H9 (cell line): ENCODE results near the gene ARHGEF1. TPM values are rescaled to one million over a fixed set of nuclear protein-coding genes. Genes with fewer than 3 reads are reported as not detected.

Source experiments
- DNase-seq: peaks from one replicate; pipeline ENCODE4 v3.0.0-alpha.2; 2017
- H2AFZ ChIP-seq: one replicate; pipeline ENCODE4 v1.6.1; 2013; ENCODE audit warnings: mild to moderate bottlenecking, low read length, control low read depth, moderate library complexity
- H2AK5ac ChIP-seq: 2 replicates; pipeline ENCODE4 v1.6.1; 2013; ENCODE audit warnings: low read length, control low read depth, mixed read lengths; ENCODE audit not compliant: insufficient read length
- H2BK120ac ChIP-seq: one replicate; pipeline ENCODE4 v1.6.1; 2013; ENCODE audit warnings: low read depth, mild to moderate bottlenecking, low read length, control low read depth, inconsistent platforms; ENCODE audit not compliant: poor library complexity, severe bottlenecking
- H2BK12ac ChIP-seq: 2 replicates; pipeline ENCODE4 v1.6.1; 2013; ENCODE audit warnings: low read length, control low read depth, mixed read lengths, low read depth; ENCODE audit not compliant: insufficient read length
- H2BK15ac ChIP-seq: 2 replicates; pipeline ENCODE4 v1.6.1; 2013; ENCODE audit warnings: low read depth, low read length, control low read depth
- H2BK20ac ChIP-seq: one replicate; pipeline ENCODE4 v1.6.1; 2013; ENCODE audit warnings: low read depth, mild to moderate bottlenecking, low read length, control low read depth, inconsistent platforms; ENCODE audit not compliant: poor library complexity, severe bottlenecking
- H2BK5ac ChIP-seq: 2 replicates; pipeline ENCODE4 v1.6.1; 2013; ENCODE audit warnings: low read length, control low read depth, mixed read lengths; ENCODE audit not compliant: insufficient read length
- H3K14ac ChIP-seq: 2 replicates; pipeline ENCODE4 v1.6.1; 2013; ENCODE audit warnings: low read length, control low read depth; ENCODE audit not compliant: insufficient read depth
- H3K18ac ChIP-seq: 2 replicates; pipeline ENCODE4 v1.6.1; 2013; ENCODE audit warnings: low read depth, mild to moderate bottlenecking, mixed read lengths, low read length, control low read depth; ENCODE audit not compliant: insufficient read length
- H3K23ac ChIP-seq: 2 replicates; pipeline ENCODE4 v1.6.1; 2013; ENCODE audit warnings: low read length, control low read depth, mixed read lengths, low read depth; ENCODE audit not compliant: insufficient read length
- H3K23me2 ChIP-seq: 2 replicates; pipeline ENCODE4 v1.6.1; 2013; ENCODE audit warnings: low read depth, mild to moderate bottlenecking, mixed read lengths, low read length, control low read depth; ENCODE audit not compliant: insufficient read length, poor library complexity, severe bottlenecking
- H3K27ac ChIP-seq: 2 replicates; pipeline ENCODE4 v1.5.1; 2013; ENCODE audit warnings: low read length, control low read depth, mixed read lengths, low read depth; ENCODE audit not compliant: insufficient read length
- H3K27me3 ChIP-seq: 2 replicates; pipeline ENCODE4 v1.6.1; 2013; ENCODE audit warnings: low read length, control low read depth, inconsistent platforms; ENCODE audit not compliant: insufficient read depth
- H3K4ac ChIP-seq: 2 replicates; pipeline ENCODE4 v1.6.1; 2013; ENCODE audit warnings: low read depth, mild to moderate bottlenecking, control low read depth, inconsistent platforms, low read length, moderate library complexity
- H3K4me1 ChIP-seq: 2 replicates; pipeline ENCODE4 v1.6.1; 2013; ENCODE audit warnings: low read length, control low read depth, inconsistent platforms; ENCODE audit not compliant: insufficient read depth
- H3K4me2 ChIP-seq: 2 replicates; pipeline ENCODE4 v1.6.1; 2013; ENCODE audit warnings: low read length, control low read depth, mixed read lengths; ENCODE audit not compliant: insufficient read length, insufficient read depth
- H3K56ac ChIP-seq: 2 replicates; pipeline ENCODE4 v1.6.1; 2013; ENCODE audit warnings: low read depth, mild to moderate bottlenecking, mixed read lengths, low read length, control low read depth; ENCODE audit not compliant: insufficient read length
- H3K79me1 ChIP-seq: 2 replicates; pipeline ENCODE4 v1.6.1; 2013; ENCODE audit warnings: low read depth, mild to moderate bottlenecking, moderate library complexity, low read length, control low read depth, inconsistent platforms; ENCODE audit not compliant: insufficient read depth, poor library complexity, severe bottlenecking
- H3K79me2 ChIP-seq: 2 replicates; pipeline ENCODE4 v1.6.1; 2013; ENCODE audit warnings: low read length, control low read depth, inconsistent platforms; ENCODE audit not compliant: insufficient read depth
- H3K9ac ChIP-seq: 2 replicates; pipeline ENCODE4 v1.6.1; 2013; ENCODE audit warnings: low read length, control low read depth, mixed read lengths; ENCODE audit not compliant: insufficient read length; ENCODE audit errors: extremely low read depth
- H3K9me3 ChIP-seq: one replicate; pipeline ENCODE4 v1.6.1; 2013; ENCODE audit warnings: low read depth, low read length, inconsistent platforms; ENCODE audit not compliant: control insufficient read depth
- H3T11ph ChIP-seq: one replicate; pipeline ENCODE4 v1.6.1; 2013; ENCODE audit warnings: mild to moderate bottlenecking, low read length, control low read depth, inconsistent platforms
- H4K20me1 ChIP-seq: one replicate; pipeline ENCODE4 v1.6.1; 2013; ENCODE audit not compliant: control insufficient read depth, insufficient read length, insufficient read depth
- H4K5ac ChIP-seq: 2 replicates; pipeline ENCODE4 v1.6.1; 2013; ENCODE audit warnings: low read depth, mild to moderate bottlenecking, mixed read lengths, low read length, control low read depth; ENCODE audit not compliant: insufficient read length
- H4K8ac ChIP-seq: replicated peaks from 2 replicates; pipeline ENCODE4 v1.6.1; 2013; ENCODE audit warnings: low read length, control low read depth, mixed read lengths, low read depth; ENCODE audit not compliant: insufficient read length
- H4K91ac ChIP-seq: 2 replicates; pipeline ENCODE4 v1.6.1; 2013; ENCODE audit warnings: low read depth, mild to moderate bottlenecking, moderate library complexity, mixed read lengths, low read length, control low read depth; ENCODE audit not compliant: insufficient read length
- H3K27ac Mint-ChIP-seq, 3 experiments: 2 replicates in 2 of 3; 3 replicates in 1 of 3; pipeline ENCODE4 v1.8.0; 2020 to 2021; ENCODE audit warnings: mixed read lengths in 3 of 3, mild to moderate bottlenecking in 1 of 3, moderate library complexity in 1 of 3
- H3K27me3 Mint-ChIP-seq: 2 replicates; pipeline ENCODE4 v1.8.0; 2021; ENCODE audit warnings: low read depth, mild to moderate bottlenecking, moderate library complexity, mixed read lengths
- H3K36me3 Mint-ChIP-seq, 3 experiments: 2 replicates in 2 of 3; 3 replicates in 1 of 3; pipeline ENCODE4 v1.8.0; 2020 to 2021; ENCODE audit warnings: low read depth in 3 of 3, mixed read lengths in 3 of 3; ENCODE audit not compliant: insufficient read depth in 1 of 3
- H3K4me1 Mint-ChIP-seq, 2 experiments: 2 replicates each; pipeline ENCODE4 v1.8.0; 2020; ENCODE audit warnings: mixed read lengths in 2 of 2
- H3K4me3 Mint-ChIP-seq, 2 experiments: 2 replicates in 1 of 2; 3 replicates in 1 of 2; pipeline ENCODE4 v1.8.0; 2020 to 2021; ENCODE audit warnings: mild to moderate bottlenecking in 2 of 2, mixed read lengths in 2 of 2, moderate library complexity in 1 of 2
- H3K9me3 Mint-ChIP-seq, 2 experiments: 2 replicates in 1 of 2; 3 replicates in 1 of 2; pipeline ENCODE4 v1.8.0; 2020; ENCODE audit warnings: mild to moderate bottlenecking in 2 of 2, mixed read lengths in 2 of 2, moderate library complexity in 1 of 2
- WGBS: extraction: QIAGEN DNeasy Blood & Tissue Kit; methylation state at CpG from one replicate; pipeline ENCODE4 v1.1.7; 2013; ENCODE audit warnings: missing lambda C conversion rate, low lambda C conversion rate, mixed read lengths; ENCODE audit not compliant: insufficient read length; ENCODE audit errors: extremely low coverage; 5-methylcytosine and 5-hydroxymethylcytosine counted together
- total RNA-seq: library from RNA; stranded (reverse); gene quantifications from 2 replicates; pipeline ENCODE4 v1.2.1, GENCODE V29; 2021
- TF ChIP-seq, protein P1 (sequence below): fragments of 200-600 bp; sonication (generic); conservative IDR thresholded peaks from 3 replicates; pipeline ENCODE4 v1.8.0; 2021; ENCODE audit warnings: antibody characterized with exemption, mild to moderate bottlenecking

Gene ARHGEF1
- total RNA-seq, 1 experiment from 2014 or later: 50.3 TPM

DNA sequence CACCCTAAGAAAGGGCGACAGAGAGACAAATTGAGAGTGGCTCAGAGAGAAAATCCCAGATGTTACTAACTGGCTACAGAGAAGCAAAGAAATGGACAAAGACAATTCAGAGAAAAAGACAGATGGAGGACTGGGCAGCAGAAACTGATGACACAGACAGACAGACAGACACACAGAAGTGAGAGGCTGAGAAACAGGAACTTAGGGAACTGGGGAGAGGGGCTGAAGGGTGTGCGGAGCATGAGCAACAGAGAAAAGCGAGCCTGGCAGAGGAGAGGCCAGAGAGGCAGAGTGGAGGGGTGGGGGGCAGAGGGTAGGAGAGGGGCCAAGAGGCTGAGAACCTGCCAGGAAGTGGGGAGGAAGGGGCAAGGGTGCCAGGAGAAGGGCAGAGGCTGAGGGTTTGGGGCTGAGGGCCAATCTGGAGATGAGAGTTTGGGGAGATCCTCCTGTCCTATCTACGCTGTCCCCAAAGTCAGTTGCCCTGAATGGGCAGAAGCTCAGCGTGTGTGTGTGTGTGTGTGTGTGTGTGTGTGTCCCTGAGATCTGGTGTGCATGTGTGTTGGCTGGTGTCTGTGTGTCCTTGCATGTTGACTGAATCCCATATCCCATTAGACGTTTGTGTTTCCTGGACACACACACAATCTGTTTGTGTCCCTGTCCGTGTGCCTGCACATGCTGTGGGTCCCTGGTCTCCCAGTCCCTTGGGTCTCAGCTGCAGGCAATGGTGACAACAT is 50.9 kb downstream of the ARHGEF1 start:
- DNase-seq: no peak
- no CpG with 5 or more reads among the region's 7 CpGs for WGBS
- Mint-ChIP-seq H3K9me3 (peaks cover 0 to 3% of the 10 kb centered on the region in 2 experiments; a peak in 2 of 5 replicates), H3K4me1 (peaks cover 24 to 55% of the 10 kb centered on the region in 2 experiments), H3K36me3 (no peaks in the 10 kb centered on the region), H3K27me3 (no peaks in the 10 kb centered on the region; the same call in none of the 2 replicates), H3K27ac (no peak overlapping the region; a peak in 1 of 7 replicates), H3K4me3 (no peak overlapping the region; a peak in 1 of 5 replicates)
- Histone ChIP-seq H4K5ac (no peak overlapping the region), H4K91ac (no peak overlapping the region), H3K79me1 (no peaks in the 10 kb centered on the region), H2AFZ (no peak overlapping the region), H3K56ac (no peak overlapping the region), H3K23ac (no peak overlapping the region), H2BK120ac (no peak overlapping the region), H3K4ac (no peak overlapping the region), H3K79me2 (no peaks in the 10 kb centered on the region), H3K4me1 (peaks cover 3% of the 10 kb centered on the region; the same call in 1 of the 2 replicates), H3T11ph (no peak overlapping the region), H2AK5ac (no peak overlapping the region), H2BK12ac (no peak overlapping the region), H4K20me1 (no peaks in the 10 kb centered on the region), H2BK20ac (no peak overlapping the region), H2BK15ac (no peak overlapping the region), H4K8ac (no peak overlapping the region), H3K27me3 (peaks cover 78% of the 10 kb centered on the region), H3K14ac (no peak overlapping the region), H2BK5ac (no peak overlapping the region), H3K4me2 (no peak overlapping the region), H3K9ac (no peak overlapping the region), H3K9me3 (no peaks in the 10 kb centered on the region), H3K18ac (no peak overlapping the region), H3K23me2 (no peaks in the 10 kb centered on the region), H3K27ac (no peak overlapping the region)
- TF ChIP-seq, protein P1, sequence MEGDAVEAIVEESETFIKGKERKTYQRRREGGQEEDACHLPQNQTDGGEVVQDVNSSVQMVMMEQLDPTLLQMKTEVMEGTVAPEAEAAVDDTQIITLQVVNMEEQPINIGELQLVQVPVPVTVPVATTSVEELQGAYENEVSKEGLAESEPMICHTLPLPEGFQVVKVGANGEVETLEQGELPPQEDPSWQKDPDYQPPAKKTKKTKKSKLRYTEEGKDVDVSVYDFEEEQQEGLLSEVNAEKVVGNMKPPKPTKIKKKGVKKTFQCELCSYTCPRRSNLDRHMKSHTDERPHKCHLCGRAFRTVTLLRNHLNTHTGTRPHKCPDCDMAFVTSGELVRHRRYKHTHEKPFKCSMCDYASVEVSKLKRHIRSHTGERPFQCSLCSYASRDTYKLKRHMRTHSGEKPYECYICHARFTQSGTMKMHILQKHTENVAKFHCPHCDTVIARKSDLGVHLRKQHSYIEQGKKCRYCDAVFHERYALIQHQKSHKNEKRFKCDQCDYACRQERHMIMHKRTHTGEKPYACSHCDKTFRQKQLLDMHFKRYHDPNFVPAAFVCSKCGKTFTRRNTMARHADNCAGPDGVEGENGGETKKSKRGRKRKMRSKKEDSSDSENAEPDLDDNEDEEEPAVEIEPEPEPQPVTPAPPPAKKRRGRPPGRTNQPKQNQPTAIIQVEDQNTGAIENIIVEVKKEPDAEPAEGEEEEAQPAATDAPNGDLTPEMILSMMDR: no peak
